Upper lobe of left lung (tissue), 6 donors: ENCODE data around the gene MIX23. TPM values are rescaled to one million over a fixed set of nuclear protein-coding genes. Genes with fewer than 3 reads are reported as not detected.

Experiments
- ATAC-seq, 2 donors: fragments of 200-7000 bp; cut with Tn5 transposase; one replicate each; pipeline ENCODE4 v1.9.1; 2022; ENCODE audit warnings: mild to moderate bottlenecking in 2 of 2, moderate library complexity in 2 of 2; ENCODE audit not compliant: low FRiP score in 2 of 2
- DNase-seq, 2 donors: peaks; one replicate each; pipeline ENCODE4 v3.0.0-alpha.2; 2019 to 2020
- H3K27ac ChIP-seq, 4 donors: fragments of 200-600 bp; sonication (generic); one replicate each; pipeline ENCODE4 v1.5.1; 2016 to 2019
- H3K27me3 ChIP-seq, 4 donors: fragments of 200-600 bp; sonication (generic); one replicate each; pipeline ENCODE4 v1.5.1; 2017 to 2019
- H3K36me3 ChIP-seq, 4 donors: fragments of 200-600 bp; sonication (generic); one replicate each; pipeline ENCODE4 v1.5.1; 2016 to 2019
- H3K4me1 ChIP-seq, 4 donors: fragments of 200-600 bp; sonication (generic); one replicate each; pipeline ENCODE4 v1.5.1; 2018 to 2019
- H3K4me3 ChIP-seq, 4 donors: fragments of 200-600 bp; sonication (generic); one replicate each; pipeline ENCODE4 v1.5.1; 2017 to 2019; ENCODE audit warnings: mild to moderate bottlenecking in 2 of 4, moderate library complexity in 1 of 4
- H3K9me3 ChIP-seq, 4 donors: fragments of 200-600 bp; sonication (generic); one replicate each; pipeline ENCODE4 v1.5.1; 2018 to 2019
- EP300 ChIP-seq, 4 donors: sonication (generic); formaldehyde crosslinking; IDR thresholded peaks; one replicate each; pipeline ENCODE4 v1.5.1; 2017; ENCODE audit warnings: antibody characterized with exemption in 4 of 4, control low read depth in 2 of 4
- POLR2A ChIP-seq, 4 donors: fragments of 450-650 bp; IDR thresholded peaks; one replicate each; pipeline ENCODE4 v1.5.1; 2016 to 2017; ENCODE audit warnings: antibody characterized with exemption in 4 of 4, mild to moderate bottlenecking in 2 of 4
- POLR2AphosphoS5 ChIP-seq, 2 donors: sonication (generic); formaldehyde crosslinking; IDR thresholded peaks; one replicate each; pipeline ENCODE4 v1.5.1; 2017; ENCODE audit warnings: antibody characterized with exemption in 2 of 2
- WGBS, 2 donors: methylation state at CpG; one replicate each; pipeline ENCODE4 v1.1.5; 2017 to 2018; 5-methylcytosine and 5-hydroxymethylcytosine counted together
- total RNA-seq, 6 donors: library from RNA; depleted of rRNA in 4 of 6; stranded (reverse); fragments of >200 nt in 4 of 6; gene quantifications; one replicate each; pipeline versions ENCODE4 v1.1.0 to v1.2.1, GENCODE V29; 2016 to 2021
- TF ChIP-seq, protein P1 (sequence below), 6 experiments: fragments of 450-650 bp in 4 of 6; fragments of 200-600 bp in 2 of 6; sonication (generic) in 2 of 6; IDR thresholded peaks; one replicate each; pipeline ENCODE4 v1.5.1; 2016 to 2019; ENCODE audit warnings: antibody characterized with exemption in 6 of 6
- donor health status: DM: no; HTN: no; CAD: no; lungs with moderate emphysema.
- donor health status: DM: no; HTN: yes; CAD: no; lungs with severe emphysema.

The MIX23 gene
- total RNA-seq, 6 donors from 2014 or later: 15.5 to 24.7 (median 18.2) TPM

DNA sequence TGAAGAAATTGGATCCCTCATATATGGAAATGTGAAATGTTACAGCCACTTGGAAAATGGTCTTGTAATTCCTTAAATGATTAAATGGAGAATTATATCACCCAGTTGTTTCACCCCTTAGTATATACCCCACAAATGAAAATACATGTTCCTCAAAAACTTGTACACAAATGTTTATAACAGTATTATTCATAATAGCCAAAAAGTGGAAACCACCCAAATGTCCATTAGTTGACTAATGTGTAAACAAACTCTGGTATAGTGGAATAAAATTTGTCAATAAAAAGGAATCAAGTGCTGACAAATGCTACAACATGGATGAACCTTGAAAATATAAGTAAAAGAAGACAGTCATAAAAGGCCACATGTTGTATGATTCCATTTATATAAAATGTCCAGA is 13.5 kb upstream of the MIX23 start:
- Histone ChIP-seq H3K4me3 (no peak overlapping the region), H3K9me3 (no peaks in the 10 kb centered on the region), H3K27me3 (no peaks in the 10 kb centered on the region), H3K36me3 (no peaks in the 10 kb centered on the region), H3K27ac (no peak overlapping the region), H3K4me1 (no peaks in the 10 kb centered on the region)
- TF ChIP-seq POLR2AphosphoS5 (IDR thresholded peaks at IDR 0.05) (no peak), EP300 (IDR thresholded peaks at IDR 0.05) (no peak), POLR2A (IDR thresholded peaks at IDR 0.05) (no peak)
- TF ChIP-seq, protein P1, sequence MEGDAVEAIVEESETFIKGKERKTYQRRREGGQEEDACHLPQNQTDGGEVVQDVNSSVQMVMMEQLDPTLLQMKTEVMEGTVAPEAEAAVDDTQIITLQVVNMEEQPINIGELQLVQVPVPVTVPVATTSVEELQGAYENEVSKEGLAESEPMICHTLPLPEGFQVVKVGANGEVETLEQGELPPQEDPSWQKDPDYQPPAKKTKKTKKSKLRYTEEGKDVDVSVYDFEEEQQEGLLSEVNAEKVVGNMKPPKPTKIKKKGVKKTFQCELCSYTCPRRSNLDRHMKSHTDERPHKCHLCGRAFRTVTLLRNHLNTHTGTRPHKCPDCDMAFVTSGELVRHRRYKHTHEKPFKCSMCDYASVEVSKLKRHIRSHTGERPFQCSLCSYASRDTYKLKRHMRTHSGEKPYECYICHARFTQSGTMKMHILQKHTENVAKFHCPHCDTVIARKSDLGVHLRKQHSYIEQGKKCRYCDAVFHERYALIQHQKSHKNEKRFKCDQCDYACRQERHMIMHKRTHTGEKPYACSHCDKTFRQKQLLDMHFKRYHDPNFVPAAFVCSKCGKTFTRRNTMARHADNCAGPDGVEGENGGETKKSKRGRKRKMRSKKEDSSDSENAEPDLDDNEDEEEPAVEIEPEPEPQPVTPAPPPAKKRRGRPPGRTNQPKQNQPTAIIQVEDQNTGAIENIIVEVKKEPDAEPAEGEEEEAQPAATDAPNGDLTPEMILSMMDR (IDR thresholded peaks at IDR 0.05): no peak
- DNase-seq: no peak
- no peak for ATAC-seq

DNA sequence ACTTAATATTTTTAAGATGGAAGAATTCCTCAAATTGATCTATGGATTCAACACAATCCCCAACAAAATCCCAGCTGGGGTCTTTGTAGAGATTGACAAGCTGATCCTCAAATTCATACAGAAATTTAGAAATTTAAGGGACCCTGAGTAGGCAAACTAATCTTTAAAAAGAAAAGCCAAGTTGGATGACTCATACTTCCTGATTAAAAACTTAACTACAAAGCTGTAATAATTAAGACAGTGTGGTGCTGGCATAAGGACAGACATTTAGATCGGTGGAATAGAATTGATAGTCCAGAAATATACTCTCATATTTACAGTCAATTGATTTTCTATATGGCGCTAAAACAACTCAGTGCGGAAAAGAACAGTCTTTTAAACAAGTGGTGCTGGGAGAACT is 12.6 kb upstream of the MIX23 start:
- Histone ChIP-seq H3K27ac (no peak overlapping the region), H3K4me3 (no peak overlapping the region), H3K36me3 (no peaks in the 10 kb centered on the region), H3K4me1 (no peaks in the 10 kb centered on the region), H3K9me3 (no peaks in the 10 kb centered on the region), H3K27me3 (no peaks in the 10 kb centered on the region)
- no peak for DNase-seq
- 63 to 64% methylated on average over 3 of the region's 3 CpGs for WGBS, 2 donors
- ATAC-seq: no peak
- TF ChIP-seq POLR2A (IDR thresholded peaks at IDR 0.05): no peak
- no peak for TF ChIP-seq EP300 (IDR thresholded peaks at IDR 0.05)
- TF ChIP-seq, protein P1 (IDR thresholded peaks at IDR 0.05): no peak
- no peak for TF ChIP-seq POLR2AphosphoS5 (IDR thresholded peaks at IDR 0.05)

DNA sequence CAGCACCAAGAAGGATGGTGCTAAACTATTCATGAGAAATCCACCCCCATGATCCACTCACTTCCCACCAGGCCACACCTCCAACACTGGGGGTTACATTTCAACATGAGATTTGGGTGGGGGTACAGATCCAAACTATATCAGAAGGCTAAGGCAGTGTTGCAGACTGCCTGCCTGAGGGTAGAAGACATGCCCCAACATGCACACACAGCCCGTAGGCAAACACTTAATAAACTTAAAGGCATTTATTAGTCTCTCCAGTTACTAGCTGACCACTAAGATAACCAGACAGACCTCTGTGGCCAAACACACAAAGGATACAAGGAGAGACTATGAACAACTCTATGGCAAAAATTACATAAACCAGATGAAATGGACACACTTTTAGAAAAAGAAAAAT is 11.1 kb upstream of the MIX23 start:
- H3K9me3 ChIP-seq: no peaks in the 10 kb centered on the region
- H3K27me3 ChIP-seq: no peaks in the 10 kb centered on the region
- WGBS, 2 donors: 70 to 92% methylated on average over 1 of the region's 1 CpG
- H3K4me3 ChIP-seq: no peak overlapping the region
- DNase-seq: no peak
- H3K36me3 ChIP-seq: no peaks in the 10 kb centered on the region
- TF ChIP-seq POLR2A (IDR thresholded peaks at IDR 0.05): no peak
- no peak for ATAC-seq
- no peak overlapping the region for H3K27ac ChIP-seq
- no peaks in the 10 kb centered on the region for H3K4me1 ChIP-seq

DNA sequence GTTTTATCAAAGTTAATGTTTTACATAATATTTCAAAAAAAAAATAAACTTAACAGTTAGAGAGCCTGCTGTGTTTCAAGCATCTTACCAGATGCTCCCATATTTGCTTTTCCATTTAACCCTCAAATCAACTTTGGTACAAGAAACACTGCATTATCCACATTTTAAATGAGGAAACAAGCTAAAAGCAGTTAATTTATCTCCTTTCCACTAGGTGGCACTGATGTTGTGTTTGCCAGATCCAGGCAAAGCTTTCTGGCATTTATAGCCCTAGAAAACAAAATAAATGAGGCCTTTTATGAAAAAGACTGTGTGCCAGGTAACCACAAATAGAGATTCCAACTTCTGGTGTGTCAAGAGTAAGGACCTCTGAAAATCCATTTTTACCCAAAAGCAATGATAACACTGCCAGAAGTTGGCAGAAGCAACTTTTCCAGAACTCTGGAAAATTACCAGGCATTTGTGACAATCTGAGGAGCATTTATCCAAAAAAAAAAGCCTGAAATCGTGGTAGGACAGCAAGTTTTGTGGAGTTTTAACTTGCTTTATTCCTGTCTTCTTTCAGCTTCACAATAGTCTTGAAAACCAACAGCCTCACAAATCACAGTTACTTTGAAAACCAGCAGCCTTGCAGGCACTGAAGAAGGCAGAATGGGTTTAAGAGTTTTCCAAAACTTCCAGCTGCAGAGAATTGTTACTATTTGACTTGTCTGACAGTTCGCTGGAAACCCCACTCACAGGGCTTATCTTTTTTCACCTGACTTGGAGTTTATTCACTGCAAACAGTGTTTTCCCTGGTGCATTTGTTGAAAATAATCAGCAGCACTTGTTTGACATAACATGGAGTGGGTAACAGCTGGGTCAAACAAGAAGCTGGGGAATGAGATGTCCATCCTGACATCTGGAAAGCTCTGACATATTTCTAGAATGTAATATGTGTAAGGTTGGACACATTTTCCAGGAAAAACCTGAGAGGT is 10.1 kb upstream of the MIX23 start:
- DNase-seq: no peak
- H3K27me3 ChIP-seq: no peaks in the 10 kb centered on the region
- no peaks in the 10 kb centered on the region for H3K4me1 ChIP-seq
- H3K4me3 ChIP-seq: no peak overlapping the region
- no peak overlapping the region for H3K27ac ChIP-seq
- WGBS, 2 donors: 32 to 44% methylated on average over 2 of the region's 2 CpGs
- no peaks in the 10 kb centered on the region for H3K36me3 ChIP-seq
- no peaks in the 10 kb centered on the region for H3K9me3 ChIP-seq
- ATAC-seq: peak in 1 of 2 donors; percentile 67
- TF ChIP-seq, protein P1 (IDR thresholded peaks at IDR 0.05): peak; percentile 43 to 66 (median 58)
- no peak for TF ChIP-seq POLR2AphosphoS5 (IDR thresholded peaks at IDR 0.05)

DNA sequence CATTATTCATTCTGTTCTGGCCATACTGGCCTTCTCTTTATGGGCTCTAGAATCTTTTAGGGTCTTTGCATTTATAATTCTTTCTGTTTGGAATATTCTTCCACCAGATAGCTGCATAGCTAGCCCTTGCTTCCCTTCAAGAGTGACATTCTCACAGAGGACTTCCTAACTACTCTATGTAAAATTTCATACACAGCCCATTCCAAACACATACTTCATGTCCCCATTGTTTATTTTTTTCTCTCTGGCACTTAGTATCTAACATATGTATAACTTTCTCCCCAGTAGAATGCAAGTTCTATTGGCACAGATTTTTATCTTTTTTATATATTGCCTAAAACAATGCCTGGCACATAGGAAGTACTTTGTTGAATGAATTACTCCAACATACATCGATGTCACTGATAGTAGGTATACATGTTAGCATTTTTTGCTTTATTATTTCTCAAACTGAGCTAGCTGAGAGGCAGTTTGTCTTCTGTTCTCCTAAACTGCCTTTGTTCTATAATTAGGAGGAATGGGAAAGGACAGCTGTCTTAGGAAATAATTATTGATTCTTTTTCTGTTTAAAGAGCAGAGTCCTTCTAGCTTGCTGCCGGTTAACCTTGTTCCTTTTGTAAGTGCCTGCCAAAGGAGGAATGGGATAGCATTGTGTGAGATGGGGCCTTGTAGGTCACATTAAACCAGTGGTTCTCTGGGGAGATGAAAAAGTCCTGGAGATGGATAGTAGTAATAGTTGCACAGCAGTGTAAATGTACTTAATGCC is 8.8 kb upstream of the MIX23 start:
- no peak for ATAC-seq
- Histone ChIP-seq H3K4me3 (no peak overlapping the region), H3K9me3 (no peaks in the 10 kb centered on the region), H3K4me1 (no peaks in the 10 kb centered on the region), H3K27ac (peak overlapping the region in 1 of 4 donors; percentile 9), H3K36me3 (no peaks in the 10 kb centered on the region), H3K27me3 (no peaks in the 10 kb centered on the region)
- WGBS, 2 donors: 49 to 59% methylated on average over 2 of the region's 2 CpGs
- TF ChIP-seq POLR2AphosphoS5 (IDR thresholded peaks at IDR 0.05) (no peak), EP300 (IDR thresholded peaks at IDR 0.05) (no peak), POLR2A (IDR thresholded peaks at IDR 0.05) (no peak)
- TF ChIP-seq, protein P1 (IDR thresholded peaks at IDR 0.05): no peak
- DNase-seq: no peak
